ENCODE measurements around the gene GAS2. TPM values are rescaled to one million over a fixed set of nuclear protein-coding genes. Genes with fewer than 3 reads are reported as not detected.

GAS2 gene
- total RNA-seq, 4 donors from 2014 or later: 1.4 to 6.0 (median 2.4) TPM

DNA sequence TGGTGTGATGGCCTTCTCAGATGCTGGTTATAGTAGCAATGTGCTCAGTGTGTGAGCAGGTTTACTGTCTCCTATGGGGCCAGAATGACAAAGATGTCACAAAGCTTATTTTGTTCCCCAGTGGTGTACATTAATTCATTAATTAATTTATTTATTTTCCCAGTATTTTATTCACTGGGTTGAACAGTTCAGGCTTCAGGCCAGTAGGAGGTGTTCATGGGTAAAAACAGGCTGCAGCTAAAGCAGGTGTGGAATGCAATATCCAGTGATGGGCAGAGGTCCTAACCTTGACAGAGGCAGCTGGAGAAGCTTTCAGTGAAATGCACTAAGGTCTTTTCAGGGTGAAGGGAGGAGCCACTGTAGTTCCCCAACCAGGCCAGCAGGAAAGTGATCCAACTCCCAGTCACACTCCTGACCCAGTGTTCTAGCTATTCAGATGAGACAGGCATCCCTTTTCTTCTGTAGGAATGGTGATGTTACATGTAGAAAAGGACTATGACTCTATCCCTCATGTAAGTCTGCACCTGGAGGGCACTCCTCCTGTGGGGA lies 33.0 kb upstream of the GAS2 start:
- TF ChIP-seq, protein P1, sequence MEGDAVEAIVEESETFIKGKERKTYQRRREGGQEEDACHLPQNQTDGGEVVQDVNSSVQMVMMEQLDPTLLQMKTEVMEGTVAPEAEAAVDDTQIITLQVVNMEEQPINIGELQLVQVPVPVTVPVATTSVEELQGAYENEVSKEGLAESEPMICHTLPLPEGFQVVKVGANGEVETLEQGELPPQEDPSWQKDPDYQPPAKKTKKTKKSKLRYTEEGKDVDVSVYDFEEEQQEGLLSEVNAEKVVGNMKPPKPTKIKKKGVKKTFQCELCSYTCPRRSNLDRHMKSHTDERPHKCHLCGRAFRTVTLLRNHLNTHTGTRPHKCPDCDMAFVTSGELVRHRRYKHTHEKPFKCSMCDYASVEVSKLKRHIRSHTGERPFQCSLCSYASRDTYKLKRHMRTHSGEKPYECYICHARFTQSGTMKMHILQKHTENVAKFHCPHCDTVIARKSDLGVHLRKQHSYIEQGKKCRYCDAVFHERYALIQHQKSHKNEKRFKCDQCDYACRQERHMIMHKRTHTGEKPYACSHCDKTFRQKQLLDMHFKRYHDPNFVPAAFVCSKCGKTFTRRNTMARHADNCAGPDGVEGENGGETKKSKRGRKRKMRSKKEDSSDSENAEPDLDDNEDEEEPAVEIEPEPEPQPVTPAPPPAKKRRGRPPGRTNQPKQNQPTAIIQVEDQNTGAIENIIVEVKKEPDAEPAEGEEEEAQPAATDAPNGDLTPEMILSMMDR (IDR thresholded peaks at IDR 0.05; ENCODE audit: low read depth): no peak

DNA sequence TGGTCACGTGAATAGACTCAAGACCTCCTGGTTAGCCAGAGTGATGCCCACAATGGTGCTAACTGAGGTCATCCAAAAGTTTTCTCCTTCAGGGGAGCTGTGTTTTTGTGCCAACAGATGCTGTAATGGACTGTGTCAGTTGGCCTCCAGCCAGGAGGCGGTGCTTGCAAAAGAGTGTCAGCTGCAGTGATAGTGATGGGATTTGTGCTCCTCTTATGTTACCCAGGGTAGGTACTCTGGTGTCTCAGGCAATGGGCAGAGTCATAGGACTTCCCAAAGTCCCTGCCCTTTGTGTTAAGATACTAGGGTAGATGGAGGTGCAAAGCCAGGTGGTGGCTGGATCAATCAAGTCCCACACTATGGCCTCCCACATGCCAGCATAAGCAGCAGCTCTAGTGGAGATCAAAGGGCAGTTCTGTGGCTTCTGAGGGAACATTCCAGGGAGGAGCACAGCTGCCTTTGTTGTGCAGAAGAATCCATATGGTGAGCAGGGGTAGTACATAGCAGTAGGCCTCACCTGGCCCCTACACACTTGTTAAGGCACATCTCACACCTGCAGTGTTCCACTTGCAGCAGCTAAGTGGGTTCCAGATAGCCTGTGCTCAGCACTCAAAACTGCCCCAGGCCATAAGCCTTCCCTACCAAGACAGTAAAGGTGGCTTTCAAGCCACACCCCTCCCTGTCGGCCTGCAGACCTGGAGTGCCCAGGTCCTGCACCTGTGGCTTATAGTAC lies 31.3 kb upstream of the GAS2 start:
- TF ChIP-seq, protein P1 (IDR thresholded peaks at IDR 0.05; ENCODE audit: low read depth): no peak

DNA sequence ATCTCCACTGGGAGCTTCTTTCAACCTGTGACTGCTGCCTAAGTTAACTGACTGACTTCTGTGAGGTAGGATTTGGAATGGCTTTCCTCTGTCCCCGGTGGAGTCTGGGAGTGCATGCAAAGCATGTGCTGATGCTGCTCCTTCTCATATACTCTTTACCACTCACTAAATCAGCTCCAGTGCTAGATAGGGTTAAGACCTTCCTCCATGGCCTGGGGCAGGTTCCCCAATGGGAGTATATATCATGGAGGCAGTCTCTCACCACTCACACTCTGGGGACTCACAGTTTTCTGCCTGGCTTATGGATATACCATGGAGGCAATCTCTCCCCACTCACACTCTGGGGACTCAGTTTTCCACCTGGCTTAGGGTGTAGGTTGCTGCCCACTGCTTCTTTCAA lies 30.7 kb upstream of the GAS2 start:
- TF ChIP-seq, protein P1 (IDR thresholded peaks at IDR 0.05; ENCODE audit: low read depth): no peak

DNA sequence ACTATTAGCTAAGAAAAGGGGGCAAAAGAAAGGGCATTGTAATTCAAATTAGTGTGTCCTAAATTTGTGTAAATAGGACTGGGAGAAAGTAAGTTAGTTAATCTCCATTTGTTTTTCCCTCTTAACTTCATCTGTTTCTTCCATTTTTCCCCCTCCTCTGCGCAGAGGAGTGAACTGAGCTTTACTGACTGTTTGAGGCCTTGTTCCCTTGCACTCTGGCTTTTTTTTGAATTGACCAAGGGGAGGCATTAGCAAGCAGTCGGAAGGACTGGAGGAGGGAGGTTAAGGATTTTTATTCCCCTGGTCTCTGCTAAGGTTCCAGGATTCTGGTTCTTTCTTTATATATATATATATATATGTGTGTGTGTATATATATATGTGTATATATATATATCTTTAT lies 25.5 kb upstream of the GAS2 start:
- TF ChIP-seq, protein P1 (IDR thresholded peaks at IDR 0.05; ENCODE audit: low read depth): no peak

DNA sequence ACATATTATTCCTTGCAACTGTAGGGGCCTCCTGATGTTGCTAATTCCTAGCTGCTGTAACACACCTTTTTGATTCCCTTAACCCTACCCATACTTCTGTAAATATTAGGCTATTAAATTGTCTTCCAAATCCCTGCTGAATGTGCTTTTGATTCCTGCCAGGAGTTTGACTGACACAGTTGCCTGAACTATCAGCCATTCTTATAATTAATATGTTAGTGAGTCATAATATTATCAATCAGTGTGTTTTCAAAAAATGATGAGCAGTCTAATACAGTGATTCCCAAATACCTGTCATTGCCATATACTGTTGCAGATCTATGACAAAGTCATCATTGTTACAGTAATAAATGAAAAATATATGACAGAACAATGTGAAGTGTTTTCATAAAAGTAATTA lies 24.9 kb upstream of the GAS2 start:
- TF ChIP-seq, protein P1 (IDR thresholded peaks at IDR 0.05; ENCODE audit: low read depth): no peak

DNA sequence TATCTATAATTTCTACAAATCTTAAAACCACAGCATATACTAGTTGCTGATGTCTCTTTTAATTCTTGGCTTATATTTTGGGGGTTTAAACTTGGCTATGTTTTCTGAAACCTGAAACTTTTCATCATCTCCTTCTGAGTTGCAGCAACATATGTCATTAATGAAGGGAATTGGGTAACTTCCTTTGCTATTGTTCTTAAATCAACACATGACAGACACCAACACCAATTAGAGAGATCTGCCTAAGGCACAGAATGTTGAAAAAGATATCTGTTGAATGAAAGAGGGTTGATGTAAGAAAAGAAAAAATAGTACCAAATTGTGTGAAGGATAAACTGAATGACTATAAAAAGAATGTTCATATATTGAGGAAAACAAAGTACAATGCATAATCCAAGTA lies 10.3 kb upstream of the GAS2 start:
- TF ChIP-seq, protein P1 (IDR thresholded peaks at IDR 0.05; ENCODE audit: low read depth): no peak

DNA sequence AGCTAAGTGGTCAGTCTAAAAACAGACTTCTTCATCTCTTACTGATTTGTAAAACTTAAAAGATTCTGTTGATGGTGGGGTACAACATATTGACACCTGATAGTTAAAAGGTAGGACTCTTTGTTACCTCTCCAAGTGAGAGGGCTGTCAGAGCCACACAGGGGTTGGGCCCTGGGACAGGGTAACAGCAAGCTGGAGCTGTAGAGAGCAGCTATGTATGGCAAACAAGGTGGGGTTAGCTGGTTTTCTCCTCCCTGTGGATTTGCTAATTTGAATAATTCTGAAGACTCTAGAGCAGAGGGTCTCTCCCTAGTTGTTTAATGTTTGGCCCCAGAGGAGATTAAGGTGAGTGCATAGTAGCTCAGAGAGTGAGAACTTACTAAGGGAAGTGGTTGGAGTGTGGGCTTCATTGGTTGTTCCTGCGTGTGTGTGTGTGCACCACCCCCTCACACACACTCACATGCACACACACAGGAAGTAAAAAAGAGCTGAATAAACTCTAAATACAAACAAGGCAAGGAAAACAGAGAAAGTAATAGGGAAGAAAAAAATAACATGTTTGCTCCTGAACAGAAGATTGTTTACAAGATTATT lies 9.2 kb upstream of the GAS2 start:
- TF ChIP-seq, protein P1 (IDR thresholded peaks at IDR 0.05; ENCODE audit: low read depth): no peak

Data from subcutaneous adipose tissue (tissue), 4 donors.